GM21529 (cell line): ENCODE data around the gene TXNRD2.
"Not testable (repeated sequence)": the region's sequence is repeated elsewhere in the genome, so short reads cannot be mapped to it uniquely, and the experiment has no call there.

Source experiments
- ATAC-seq: cut with Tn5 transposase; IDR thresholded peaks from one replicate; pipeline ENCODE4 v1.9.1; 2021; ENCODE audit not compliant: unreplicated experiment

The TXNRD2 gene

GRCh38 chr22:19907902-19908301, 33.7 kb downstream of the TXNRD2 start:
- ATAC-seq = not testable (repeated sequence)

- not testable (repeated sequence) for ATAC-seq
Observed at GRCh38 chr22:19906864-19907263, 34.8 kb downstream of the TXNRD2 start.

GRCh38 chr22:19905347-19906276, 36.0 kb downstream of the TXNRD2 start:
- no peak for ATAC-seq

DNA sequence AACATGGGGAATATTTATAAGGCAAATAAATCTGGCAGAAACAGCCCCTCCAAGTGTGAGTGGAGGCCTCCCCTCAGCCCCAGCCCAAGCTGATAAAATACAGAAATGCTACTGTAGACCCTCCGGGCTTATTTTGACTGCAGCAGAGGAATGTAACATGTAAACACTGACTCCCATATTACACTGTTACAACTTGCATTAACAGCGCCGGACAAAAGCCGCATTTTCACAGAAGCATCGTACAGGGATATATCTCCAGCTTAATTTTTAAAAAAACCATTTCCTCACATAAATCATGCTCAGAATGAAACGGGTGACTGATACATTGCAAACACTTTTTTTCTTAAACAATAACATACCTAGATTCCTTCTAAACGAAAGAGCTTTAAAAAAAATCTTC, 36.7 kb downstream of the TXNRD2 start:
- ATAC-seq = no peak

DNA sequence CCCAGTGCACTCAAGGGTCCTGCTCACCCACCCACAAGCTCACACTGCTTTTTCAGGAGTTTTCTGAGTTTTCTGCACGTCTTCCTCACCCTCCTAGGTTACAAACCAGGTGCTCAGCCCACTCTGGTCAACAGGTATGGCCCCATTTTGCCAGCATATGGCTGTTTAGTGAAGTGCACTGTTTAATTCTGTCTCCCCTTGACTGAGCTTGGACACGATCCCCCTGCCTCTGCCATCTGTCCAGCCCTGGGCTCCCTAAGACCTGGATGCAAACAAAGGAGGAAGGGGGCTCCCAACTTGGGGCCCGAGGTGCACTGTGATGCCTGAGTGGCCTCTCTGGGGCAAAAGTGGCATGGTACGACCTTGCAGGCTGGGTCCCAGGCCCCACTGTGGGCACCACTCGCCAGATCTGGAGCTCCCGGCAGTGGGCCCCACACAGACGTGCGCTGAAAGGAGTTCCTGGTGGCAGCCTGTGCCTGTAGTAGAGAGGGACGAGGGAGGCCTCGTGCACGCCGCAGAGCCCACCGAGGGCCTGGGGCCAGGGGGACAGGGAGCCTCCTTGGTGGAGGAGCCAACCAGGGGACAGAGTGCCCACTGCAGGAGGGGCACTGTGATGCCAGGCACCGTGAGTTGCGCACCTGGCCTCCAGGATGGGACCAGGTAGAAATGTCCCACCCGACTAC, 37.3 kb downstream of the TXNRD2 start:
- no peak for ATAC-seq

GRCh38 chr22:19903513-19903912, 38.1 kb downstream of the TXNRD2 start:
- no peak for ATAC-seq

DNA sequence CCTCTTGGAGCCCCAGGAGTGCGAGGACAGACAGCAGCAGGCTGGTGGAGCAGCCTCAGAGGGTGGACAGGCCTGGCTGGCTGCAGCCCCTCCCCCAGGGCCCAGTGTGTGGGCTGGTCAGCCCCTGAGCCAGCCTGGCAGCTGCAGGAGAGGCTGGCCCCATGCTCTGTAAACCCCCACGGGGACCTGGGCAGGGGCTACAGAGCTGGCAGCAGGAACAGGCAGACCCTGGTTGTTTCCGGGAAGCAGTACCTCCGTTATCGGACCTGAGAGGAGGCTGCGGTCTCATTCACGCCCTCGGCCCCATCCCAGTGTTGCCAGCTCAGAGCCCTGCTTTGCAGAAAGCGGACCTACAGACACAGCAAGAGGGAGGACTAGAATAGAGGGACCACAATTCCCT, 38.6 kb downstream of the TXNRD2 start:
- ATAC-seq = no peak

GRCh38 chr22:19902245-19902715, 39.3 kb downstream of the TXNRD2 start:
- ATAC-seq = no peak

- ATAC-seq = no peak
Observed at GRCh38 chr22:19901577-19902244, 39.9 kb downstream of the TXNRD2 start.

DNA sequence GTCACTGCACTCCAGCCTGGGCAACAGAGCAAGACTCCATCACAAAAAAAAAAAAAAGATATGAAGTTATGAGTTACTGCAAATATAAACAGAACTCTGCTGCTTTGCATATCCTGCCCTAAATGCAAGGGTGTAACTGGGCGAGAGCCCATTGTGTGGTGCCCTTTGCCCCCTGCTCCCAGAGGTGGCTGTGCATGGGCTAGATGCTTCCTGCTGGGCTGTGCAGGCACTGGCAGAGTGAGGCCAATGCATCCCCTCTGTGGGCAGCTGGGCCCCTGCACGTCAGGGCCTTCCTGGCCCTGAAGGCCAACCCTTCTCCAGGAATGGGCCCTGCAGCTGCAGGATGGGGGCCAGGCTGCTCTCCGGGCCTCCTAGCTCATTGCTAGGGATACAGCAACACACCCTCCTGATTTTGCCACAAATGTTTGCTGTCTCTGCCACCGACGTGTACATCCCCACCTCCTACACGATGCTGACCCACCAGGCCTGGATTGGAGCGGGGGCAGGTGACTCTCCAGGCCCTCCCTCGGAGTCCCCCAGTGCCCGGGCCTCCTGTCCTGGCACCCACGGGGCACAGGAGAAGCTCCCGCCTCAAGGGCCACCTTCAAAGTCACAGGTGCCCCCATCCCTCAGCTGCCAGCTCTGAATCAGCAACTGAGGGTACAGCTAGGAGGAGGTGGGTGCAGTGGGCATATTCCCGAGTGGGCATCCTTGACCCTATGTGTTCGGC, 40.7 kb downstream of the TXNRD2 start:
- ATAC-seq = no peak

DNA sequence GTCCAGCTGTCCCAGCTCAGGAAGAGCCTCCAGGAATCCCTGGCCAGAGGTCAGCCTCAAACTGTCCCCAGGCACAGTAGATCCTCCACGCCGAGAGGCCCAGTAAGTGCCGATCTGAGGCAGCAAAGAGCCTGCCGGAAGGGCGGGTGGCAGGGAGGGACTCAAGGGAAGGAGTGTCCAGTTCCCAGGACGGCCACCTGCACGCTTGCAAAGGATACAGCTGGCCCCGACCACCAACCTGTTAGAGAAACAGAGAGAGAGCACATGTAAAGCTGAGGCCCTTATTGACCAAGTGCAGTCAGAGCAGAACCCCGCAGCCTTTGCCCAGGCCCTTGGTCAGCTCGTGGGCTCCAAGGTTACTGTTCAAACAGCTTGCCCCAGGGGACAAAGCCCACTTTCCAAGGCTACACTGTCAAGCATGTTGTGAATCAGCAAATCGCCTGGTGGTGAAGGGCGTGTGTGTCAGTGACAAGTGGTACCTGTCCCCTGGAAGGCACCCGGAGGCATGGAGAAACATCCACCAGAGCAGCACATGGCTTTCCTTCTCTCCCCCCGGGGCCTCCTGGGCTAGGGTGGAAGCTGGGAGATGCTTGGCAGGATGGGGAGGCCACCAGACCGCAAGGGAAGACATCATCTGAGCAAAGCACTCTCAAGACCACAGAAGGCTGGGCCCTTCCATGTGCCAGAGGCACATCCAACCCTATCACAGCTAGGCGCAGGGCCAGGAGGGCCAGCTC, 42.6 kb downstream of the TXNRD2 start:
- ATAC-seq = no peak

- no peak for ATAC-seq
Observed at GRCh38 chr22:19898145-19898544, 43.5 kb downstream of the TXNRD2 start.

DNA sequence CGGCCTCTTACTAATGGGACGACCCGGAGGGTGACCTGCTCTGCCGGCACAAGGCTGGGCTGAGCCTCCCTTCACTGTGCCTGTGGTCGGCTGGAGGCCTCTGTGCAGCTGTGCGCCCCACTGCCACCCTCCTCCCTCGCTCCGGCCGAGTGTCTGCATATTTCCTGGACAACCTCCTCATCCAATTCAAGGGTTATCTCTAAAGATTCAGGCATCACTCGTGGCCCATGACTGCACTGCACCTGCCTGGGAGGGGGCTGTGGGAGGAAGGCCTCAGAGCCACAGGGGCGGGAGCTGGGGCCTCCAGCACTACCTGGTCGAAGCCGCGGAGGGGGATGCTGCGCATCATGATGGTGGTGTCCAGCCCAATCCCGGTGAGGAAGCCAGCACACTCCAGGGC, 43.9 kb downstream of the TXNRD2 start:
- ATAC-seq = no peak

- ATAC-seq = no peak
Observed at GRCh38 chr22:19896665-19897355, 44.8 kb downstream of the TXNRD2 start.

- ATAC-seq = no peak
Observed at GRCh38 chr22:19895160-19895849, 46.3 kb downstream of the TXNRD2 start.

DNA sequence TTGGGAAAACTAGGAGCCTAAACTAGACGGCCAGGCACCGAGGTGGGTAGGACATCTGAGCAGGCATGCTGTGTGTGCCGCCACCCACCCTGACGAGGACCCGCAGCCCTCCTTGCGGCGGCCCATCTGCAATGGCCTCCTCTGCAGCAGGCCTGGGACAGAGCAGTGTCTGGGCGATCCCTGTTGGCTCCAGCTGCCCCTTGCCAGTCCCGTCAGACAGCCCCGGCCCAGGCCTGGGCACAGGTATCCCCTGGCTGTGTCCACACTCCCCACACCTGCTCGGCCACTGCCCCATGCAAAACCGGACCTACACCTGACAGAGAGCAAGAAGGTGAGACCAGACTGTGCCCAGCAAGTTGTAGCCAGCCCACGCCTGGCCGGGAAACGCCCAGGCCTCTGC, 48.3 kb downstream of the TXNRD2 start:
- ATAC-seq = no peak

GRCh38 chr22:19892925-19893324, 48.7 kb downstream of the TXNRD2 start:
- no peak for ATAC-seq

- no peak for ATAC-seq
Observed at GRCh38 chr22:19892257-19892879, 49.2 kb downstream of the TXNRD2 start.
